ENCODE results near the gene SNX2.

Gene SNX2

GRCh38 chr5:122770477-122770876, 4.4 kb upstream of the SNX2 start:
- no peak for DNase-seq

DNA sequence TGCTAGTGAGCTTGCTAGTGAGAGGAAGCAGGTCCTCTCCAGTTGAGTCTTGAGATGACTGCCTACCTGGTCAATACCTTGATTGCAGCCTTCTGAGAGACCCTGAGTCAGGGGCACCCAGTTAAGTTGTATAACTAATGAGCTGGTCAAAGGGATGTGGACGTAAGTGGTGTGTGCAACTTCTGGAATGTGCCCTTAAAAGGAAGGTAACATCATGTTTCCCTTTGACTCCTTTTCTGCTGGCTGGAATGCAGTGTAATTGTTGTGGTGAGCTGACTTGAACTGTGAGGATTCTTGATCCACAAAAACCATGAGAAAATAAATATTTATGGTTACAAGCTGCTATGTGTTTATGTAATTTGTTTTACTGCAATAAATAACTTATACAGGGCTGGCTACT, 2.4 kb upstream of the SNX2 start:
- no peak for DNase-seq

DNA sequence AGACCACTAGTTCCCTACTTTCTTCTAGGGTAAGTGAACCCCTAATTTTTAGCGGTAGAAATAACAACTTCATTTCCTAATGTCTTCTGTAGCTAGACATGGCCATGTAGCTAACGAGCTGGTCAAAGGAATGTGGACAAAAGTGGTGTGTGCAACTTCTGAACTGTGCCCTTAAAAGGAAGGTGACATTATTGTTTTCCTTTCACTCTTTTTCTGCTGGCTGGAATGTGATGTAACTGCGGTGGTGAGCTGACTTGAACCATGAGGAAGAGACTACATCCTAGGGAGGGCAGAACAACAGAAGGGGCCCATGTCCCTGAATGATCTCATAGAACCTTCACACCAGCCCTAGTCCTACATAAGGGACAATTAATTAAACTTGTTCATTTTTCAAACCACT, 1.3 kb upstream of the SNX2 start:
- no peak for DNase-seq

DNA sequence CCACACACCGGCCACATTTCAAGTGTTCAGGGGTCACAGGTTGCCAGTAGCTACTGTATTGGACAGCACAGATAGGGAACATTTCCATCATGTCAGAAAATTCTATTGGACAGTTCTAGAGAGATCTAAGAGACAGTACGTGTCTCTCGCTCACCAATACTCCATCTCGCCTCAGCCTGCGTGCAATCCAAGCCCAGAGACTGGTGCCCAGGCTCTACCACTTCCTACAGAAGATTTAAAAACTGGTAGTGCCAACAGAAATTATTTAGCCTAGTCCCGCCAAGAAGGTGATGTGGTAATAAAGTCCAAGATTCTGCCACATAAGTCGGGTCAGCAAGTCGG, 390 bp upstream of the SNX2 start:
- peak in 1 of 56 donors; percentile 49 for DNase-seq

DNA sequence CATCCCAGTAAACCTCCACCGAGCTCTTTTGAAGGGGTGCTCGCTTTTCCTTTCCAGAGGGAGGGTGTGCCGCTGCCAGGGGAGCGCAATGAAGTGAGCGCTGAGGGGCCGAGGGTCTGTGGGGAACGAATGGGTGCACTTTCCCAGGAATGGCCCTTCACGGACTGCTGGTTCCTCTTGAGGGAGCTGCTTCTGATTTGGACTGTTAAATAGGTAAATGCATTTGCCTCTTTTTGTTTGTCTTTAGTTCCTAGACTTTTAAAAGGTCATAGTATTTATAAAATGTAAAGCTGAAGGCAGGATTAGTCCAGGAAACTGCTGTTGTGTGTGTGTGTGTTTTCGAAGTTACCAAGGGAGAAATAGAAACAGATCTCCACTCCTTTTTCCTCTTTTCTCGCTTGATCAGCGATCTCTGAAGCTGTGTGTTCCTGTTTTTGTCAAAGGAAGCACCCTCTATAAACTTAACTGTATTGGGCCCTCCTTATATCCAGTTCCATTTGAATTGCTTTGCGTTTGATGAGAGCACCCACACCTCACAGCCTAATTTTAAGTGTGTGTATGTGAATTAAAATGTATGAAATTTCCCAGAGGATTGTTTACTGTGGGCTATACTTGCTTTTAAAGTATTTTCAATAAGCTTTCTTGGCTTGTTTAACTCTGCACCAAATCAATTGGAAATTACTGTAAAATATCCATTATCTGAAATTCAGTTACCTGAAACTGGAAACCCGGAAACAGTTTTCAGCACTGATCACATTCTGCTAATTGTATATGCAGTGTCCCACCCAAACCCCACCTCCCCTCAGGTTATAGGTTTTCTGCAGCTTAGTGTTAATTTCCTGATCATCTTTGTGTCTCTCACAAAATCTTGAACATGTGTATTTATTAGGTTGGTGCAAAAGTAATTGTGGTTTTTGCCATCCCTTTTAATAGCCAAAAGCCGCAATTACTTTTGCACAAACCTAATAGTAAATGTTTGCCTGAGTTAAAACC, 966 bp downstream of the SNX2 start:
- peak in 6 of 56 donors; percentile 3 to 40 (median 36) for DNase-seq

DNA sequence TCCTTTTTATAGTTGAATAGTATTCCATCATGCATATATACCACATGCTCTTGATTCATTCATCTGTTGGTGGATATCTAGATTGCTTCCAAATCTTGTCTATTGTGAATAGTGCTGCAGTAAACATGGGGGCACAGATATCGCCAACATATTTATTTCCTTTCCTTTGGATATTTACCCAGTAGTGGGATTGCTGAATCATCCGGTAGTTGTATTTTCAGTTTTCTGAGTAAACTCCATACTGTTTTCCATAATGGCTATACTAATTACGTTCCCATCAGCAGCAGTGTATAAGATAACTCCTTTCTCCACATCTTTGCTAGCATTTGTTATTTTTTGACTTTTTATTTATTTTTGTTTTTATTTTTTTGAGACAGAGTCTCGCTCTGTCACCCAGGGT, 3.3 kb downstream of the SNX2 start:
- no peak for DNase-seq

GRCh38 chr5:122779451-122779850, 4.6 kb downstream of the SNX2 start:
- DNase-seq = no peak

DNA sequence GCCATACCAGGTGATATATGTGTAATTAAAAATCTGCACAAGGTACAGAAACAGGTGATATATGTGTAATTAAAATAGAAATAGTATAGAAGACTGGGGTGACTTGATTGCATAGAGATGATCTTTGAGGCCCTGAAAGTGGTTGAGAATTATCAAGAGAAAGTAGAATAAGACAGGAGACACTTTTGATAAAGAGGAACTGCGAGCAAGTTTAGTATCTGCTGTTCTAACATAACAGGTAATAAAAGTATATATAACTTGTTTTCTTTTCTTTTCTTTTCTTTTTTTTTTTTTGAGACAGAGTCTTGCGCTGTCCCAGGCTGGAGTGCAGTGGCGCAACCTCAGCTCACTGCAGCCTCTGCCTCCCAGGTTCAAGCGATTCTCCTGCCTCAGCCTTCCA, 5.4 kb downstream of the SNX2 start:
- no peak for DNase-seq

GRCh38 chr5:122781465-122781864, 6.6 kb downstream of the SNX2 start:
- no peak for DNase-seq

DNA sequence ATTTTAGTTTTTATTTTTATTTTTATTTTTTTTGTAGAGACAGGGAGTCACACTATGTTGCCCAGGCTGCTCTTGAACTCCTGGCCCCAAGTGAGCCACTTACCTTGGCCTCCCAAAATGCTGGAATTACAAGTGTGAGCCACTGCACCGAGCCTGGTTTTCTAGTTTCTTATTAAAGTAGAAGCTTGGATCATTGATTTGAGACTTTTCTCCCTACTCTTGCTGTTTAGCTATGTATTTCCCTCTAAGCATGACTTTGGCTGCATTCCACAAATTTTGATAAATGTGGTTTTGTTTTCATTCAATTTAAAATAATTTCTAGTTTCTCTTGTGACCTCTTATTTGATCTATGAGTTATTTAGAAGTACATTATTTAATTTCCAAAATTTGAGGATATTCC, 10.4 kb downstream of the SNX2 start:
- no peak for DNase-seq

DNA sequence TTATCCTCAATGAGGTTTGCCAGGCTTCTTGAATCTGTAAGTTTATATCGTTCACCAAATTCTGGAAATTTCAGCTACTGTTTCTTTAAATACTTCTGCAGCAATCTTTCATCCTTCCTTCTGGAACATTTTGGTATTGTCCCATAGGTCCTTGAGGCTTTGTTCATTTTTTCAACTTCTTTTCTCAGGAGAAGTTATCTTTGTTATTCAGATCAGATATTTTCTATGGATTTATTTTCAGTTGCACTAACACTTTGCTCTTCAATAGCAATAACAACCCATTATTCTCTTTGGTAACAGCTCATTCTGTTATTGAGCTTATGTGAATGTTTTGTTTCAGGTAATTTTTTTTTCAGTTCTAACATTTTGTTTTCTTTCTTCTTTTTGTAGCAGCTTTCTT, 13.5 kb downstream of the SNX2 start:
- no peak for DNase-seq

DNA sequence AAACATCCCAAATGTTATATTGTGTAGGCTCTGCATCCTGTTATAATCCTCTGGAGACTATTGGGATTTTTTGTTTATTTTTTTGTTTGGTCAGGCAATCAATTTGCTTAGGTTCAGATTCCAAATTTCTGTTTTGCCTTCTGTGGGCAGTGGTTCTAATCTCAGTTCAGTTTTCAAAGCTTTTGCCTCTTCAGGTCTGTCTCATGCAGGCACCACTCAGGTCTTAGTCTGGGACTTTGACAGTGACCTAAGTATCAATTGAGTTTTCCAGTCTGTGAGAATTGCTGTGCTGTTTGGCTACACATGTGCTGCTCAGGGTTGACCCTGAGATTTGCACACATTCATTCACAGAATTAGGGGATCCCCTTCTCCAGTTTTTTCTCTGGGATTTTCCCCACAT, 14.1 kb downstream of the SNX2 start:
- no peak for DNase-seq

DNA sequence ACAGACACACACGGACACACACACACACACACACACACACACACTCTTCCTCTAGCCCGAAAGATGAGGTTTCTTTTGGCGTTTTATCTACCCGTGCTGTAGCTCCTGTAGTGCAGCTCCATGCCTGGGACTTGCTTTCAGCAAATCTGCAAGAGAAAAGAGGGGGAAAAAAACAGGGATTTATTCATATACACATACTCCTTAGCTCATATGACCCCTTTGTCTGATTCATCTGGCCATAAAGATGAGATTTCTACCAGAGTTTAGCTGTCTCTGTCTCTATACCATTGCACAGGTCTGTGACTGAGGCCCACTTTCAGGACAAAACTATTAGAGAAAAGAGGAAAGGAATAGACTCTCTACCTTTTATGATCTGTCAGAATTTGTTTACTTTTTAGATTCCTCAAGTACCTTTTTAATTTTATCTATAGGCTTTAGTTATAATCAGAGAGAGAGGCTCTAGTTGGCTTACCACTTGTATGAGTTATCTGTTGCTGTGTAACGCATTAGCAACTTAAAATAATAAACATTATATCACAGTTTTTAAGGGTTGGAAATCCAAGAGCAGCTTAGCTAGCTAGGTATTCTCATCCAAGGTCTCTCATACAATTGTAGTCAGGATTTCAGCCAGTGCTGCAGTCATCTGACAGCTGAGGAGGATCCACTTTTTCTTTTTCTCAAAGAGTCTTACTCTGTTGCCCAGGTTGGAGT, 14.7 kb downstream of the SNX2 start:
- DNase-seq = no peak

- DNase-seq = no peak
Observed at GRCh38 chr5:122790354-122791103, 15.6 kb downstream of the SNX2 start.

DNA sequence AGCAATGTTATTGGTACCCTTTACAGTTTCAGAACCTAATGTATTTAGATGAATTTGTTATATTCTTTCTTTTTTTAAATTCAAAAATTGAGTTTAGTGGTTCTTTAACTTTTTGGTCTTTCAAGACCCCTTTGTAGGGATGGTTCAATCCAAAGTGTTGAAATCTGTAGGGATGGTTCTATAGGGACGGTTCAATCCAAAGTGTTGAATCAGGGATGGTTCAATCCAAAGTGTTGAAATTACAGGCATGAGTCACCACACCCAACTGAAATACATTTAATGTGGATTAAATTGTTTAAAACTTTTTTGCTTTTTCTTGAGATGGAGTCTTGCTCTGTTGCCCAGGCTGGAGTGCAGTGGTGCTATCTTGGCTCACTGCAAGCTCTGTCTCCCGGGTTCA, 30.6 kb downstream of the SNX2 start:
- DNase-seq = no peak

- DNase-seq = no peak
Observed at GRCh38 chr5:122810405-122810804, 35.5 kb downstream of the SNX2 start.

GRCh38 chr5:122815218-122815767, 40.4 kb downstream of the SNX2 start:
- DNase-seq = no peak

DNA sequence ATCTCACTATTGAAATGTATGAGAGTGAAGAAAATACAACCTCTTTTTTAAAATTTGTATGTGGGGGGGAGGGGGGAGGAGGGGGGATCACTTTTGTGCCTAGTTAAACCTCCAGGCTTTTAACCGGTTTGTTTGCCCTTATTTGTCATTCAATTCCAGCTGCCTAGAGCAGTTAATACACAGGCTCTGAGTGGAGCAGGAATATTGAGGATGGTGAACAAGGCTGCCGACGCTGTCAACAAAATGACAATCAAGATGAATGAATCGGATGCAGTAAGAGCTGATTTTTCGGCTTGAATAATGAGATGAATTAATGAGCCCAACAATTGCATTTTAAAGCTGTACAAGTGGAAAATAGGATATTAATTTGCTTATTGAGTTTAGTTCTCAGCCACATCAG, 41.9 kb downstream of the SNX2 start:
- DNase-seq = no peak

DNA sequence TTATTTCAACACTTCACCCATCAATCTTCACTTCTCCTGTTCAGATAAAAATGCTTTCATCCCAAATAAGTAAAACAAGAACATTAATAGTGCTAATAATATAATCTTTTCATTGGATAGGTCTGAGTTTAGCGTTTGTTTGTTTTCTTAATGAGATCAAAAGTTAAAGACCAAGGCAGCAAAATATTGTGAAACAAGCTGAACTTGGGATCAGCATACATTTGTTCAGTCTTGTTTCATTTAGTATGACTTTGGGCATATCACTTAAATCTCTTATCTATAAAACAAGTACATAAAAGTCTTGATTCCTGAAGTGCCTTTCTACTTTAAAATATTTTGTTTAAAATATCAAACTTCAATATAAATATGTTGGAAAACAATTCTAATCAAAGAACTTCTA, 57.1 kb downstream of the SNX2 start:
- no peak for DNase-seq

DNA sequence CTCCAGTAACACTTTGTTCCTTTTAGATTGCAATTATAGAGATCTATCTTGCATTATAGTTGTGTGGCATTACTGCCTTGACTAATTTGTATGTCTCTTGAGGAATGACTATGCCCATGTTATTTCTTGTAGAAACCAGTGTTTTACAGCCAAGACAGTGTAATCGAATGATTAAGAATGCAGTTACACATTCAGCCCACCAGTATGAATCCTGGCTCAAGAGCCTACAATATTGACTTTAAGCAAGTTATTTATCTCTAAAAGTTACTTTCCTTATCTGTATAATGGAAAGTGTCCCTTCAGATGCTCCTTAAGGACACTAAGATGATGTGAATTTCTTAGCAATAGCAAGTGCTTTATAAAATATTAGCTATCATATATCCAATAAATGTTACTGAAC, 60.8 kb downstream of the SNX2 start:
- no peak for DNase-seq

GRCh38 chr5:122836947-122837346, 62.1 kb downstream of the SNX2 start:
- no peak for DNase-seq

GRCh38 chr5:122839731-122840130, 64.9 kb downstream of the SNX2 start:
- no peak for DNase-seq
